Activated CD8-positive, alpha-beta memory T cell treated with anti-CD3 and anti-CD28 coated beads, Interleukin-2, amount 10 ng/mL, durations not matched to agents 7 days and 5 days (primary cell): ENCODE data around the gene DUSP10. TPM values are rescaled to one million over a fixed set of nuclear protein-coding genes. Genes with fewer than 3 reads are reported as not detected.

Source experiments
- ATAC-seq: fragments of 150-1000 bp; cut with Tn5 transposase; one replicate; pipeline ENCODE4 v1.10.0; 2021; ENCODE audit warnings: moderate library complexity
- CTCF ChIA-PET: fragments of 350-600 bp; sonication (Branson Sonifier 250); formaldehyde crosslinking; loops from one replicate; lab custom pipeline; 2021; ENCODE audit warnings: antibody characterized with exemption; lab: Charles Lee
- DNase-seq: peaks from one replicate; pipeline ENCODE4 v3.0.0-alpha.2; 2020
- H3K27ac Mint-ChIP-seq: one replicate; pipeline ENCODE4 v1.8.0; 2021; ENCODE audit warnings: mild to moderate bottlenecking, mixed read lengths
- H3K27me3 Mint-ChIP-seq: one replicate; pipeline ENCODE4 v1.8.0; 2021; ENCODE audit warnings: mixed read lengths
- H3K36me3 Mint-ChIP-seq: one replicate; pipeline ENCODE4 v1.8.0; 2021; ENCODE audit warnings: mild to moderate bottlenecking, mixed read lengths
- H3K4me1 Mint-ChIP-seq: one replicate; pipeline ENCODE4 v1.8.0; 2021; ENCODE audit warnings: mixed read lengths
- H3K4me3 Mint-ChIP-seq: one replicate; pipeline ENCODE4 v1.8.0; 2021; ENCODE audit warnings: mild to moderate bottlenecking, moderate library complexity, mixed read lengths
- H3K9me3 Mint-ChIP-seq: one replicate; pipeline ENCODE4 v1.8.0; 2022; ENCODE audit warnings: low read depth, mixed read lengths
- total RNA-seq, 2 experiments: library from RNA; stranded (reverse); gene quantifications; one replicate each; pipeline ENCODE4 v1.2.3, GENCODE V29; 2021

The DUSP10 gene
- total RNA-seq, 2 experiments from 2014 or later: 14.3 to 46.3 TPM

GRCh38 chr1:221669441-221669840, 72.4 kb downstream of the DUSP10 start:
- H3K4me3 Mint-ChIP-seq: no peak overlapping the region
- ATAC-seq: no peak
- CTCF ChIA-PET: no interaction called here
- no peaks in the 10 kb centered on the region for H3K36me3 Mint-ChIP-seq
- H3K27ac Mint-ChIP-seq: no peak overlapping the region
- no peak for DNase-seq
- no peaks in the 10 kb centered on the region for H3K9me3 Mint-ChIP-seq
- peaks cover 4% of the 10 kb centered on the region for H3K27me3 Mint-ChIP-seq
- H3K4me1 Mint-ChIP-seq: peaks cover 2% of the 10 kb centered on the region

- ATAC-seq (no peak), DNase-seq (no peak)
- peaks cover 1% of the 10 kb centered on the region for H3K36me3 Mint-ChIP-seq
- H3K9me3 Mint-ChIP-seq: no peaks in the 10 kb centered on the region
- H3K4me1 Mint-ChIP-seq: peaks cover 2% of the 10 kb centered on the region
- no peak overlapping the region for H3K27ac Mint-ChIP-seq
- peaks cover 4% of the 10 kb centered on the region for H3K27me3 Mint-ChIP-seq
- H3K4me3 Mint-ChIP-seq: no peak overlapping the region
- CTCF ChIA-PET: no interaction called here
Measured at GRCh38 chr1:221667504-221667903, 74.4 kb downstream of the DUSP10 start.

- no peak for ATAC-seq
- Mint-ChIP-seq H3K4me3 (no peak overlapping the region), H3K36me3 (peaks cover 1% of the 10 kb centered on the region), H3K9me3 (no peaks in the 10 kb centered on the region), H3K4me1 (peaks cover 4% of the 10 kb centered on the region), H3K27ac (no peak overlapping the region), H3K27me3 (peaks cover 4% of the 10 kb centered on the region)
- CTCF ChIA-PET: no interaction called here
- no peak for DNase-seq
Measured at GRCh38 chr1:221664253-221664652, 77.6 kb downstream of the DUSP10 start.

DNA sequence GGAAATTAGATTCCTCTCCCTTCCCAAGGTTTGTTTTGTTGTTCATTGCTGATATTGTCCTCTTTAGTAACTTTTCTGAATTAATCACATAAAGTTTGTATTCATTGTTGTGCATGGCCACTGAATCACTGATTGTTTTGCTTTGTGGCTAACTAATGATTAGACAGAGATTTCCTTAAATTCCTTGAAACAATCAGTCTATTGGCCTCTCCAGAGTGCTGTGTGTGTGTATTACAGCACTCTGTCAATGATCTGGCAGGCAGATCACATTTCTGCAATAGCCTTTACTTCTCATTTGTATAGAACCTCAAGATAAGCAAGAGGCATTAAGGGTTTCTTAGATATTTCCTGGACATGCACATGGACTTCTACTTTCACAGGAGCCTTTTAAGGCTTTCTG, 78.6 kb downstream of the DUSP10 start:
- peaks cover 4% of the 10 kb centered on the region for H3K4me1 Mint-ChIP-seq
- H3K9me3 Mint-ChIP-seq: no peaks in the 10 kb centered on the region
- no peak for ATAC-seq
- peaks cover 1% of the 10 kb centered on the region for H3K36me3 Mint-ChIP-seq
- no peak for DNase-seq
- H3K27me3 Mint-ChIP-seq: no peaks in the 10 kb centered on the region
- no peak overlapping the region for H3K27ac Mint-ChIP-seq
- no peak overlapping the region for H3K4me3 Mint-ChIP-seq
- CTCF ChIA-PET: no interaction called here

DNA sequence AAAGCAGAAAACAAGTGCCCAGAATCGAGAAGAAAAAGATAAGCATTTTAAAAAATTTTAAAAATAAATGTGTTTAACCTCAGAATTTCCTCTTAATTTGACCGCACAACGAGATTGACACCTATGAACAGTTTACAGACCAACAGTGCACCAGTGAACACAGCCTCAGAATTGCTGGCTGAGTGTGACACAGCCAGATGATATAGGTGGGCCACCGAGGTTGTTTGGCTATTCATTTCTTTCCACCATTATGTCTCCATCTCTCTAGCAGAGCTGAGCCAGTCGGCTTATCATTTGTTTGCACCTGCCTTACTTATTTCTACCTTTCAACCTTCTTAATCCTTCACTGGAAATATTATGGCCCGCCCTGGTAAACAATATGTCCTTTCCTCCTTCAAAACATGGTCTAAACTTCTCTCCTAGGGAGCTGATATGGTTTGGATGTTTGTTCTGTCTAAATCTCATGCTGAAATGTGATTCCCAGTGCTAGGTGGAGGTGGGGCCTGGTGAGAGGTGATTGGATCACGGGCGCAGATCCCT, 86.1 kb downstream of the DUSP10 start:
- Mint-ChIP-seq H3K4me3 (no peak overlapping the region), H3K9me3 (no peaks in the 10 kb centered on the region), H3K27me3 (no peaks in the 10 kb centered on the region), H3K4me1 (peaks cover 2% of the 10 kb centered on the region), H3K36me3 (no peaks in the 10 kb centered on the region), H3K27ac (no peak overlapping the region)
- CTCF ChIA-PET: interaction anchor here (1.4 kb wide), 1 partner anchor 35 kb away, joined by 4 read pairs; no protein-coding TSS in a partner anchor
- ATAC-seq: no peak
- no peak for DNase-seq
